Measurements from ENCODE around the gene SCG2.
"Not testable (repeated sequence)": the region's sequence is repeated elsewhere in the genome, so short reads cannot be mapped to it uniquely, and the experiment has no call there.

The SCG2 gene

DNA sequence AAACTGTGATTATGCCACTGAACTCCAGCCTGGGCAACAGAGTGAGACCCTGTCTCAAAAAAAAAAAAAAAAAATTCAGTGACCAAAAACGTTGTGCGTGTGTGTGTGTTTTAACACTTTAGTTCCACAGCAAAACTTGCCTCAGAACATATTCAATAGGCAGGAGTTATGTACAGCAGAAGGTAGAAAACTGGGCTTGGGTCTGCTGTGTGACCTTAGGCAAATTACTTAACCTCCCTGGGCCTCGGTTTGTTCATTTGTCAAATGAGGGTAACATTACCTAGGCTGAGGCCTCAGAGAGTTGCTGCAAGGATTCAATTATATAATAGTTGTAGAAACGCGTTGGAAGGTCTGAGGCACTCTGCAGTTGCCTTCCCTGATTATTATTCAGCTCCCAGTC, 10.3 kb upstream of the SCG2 start:
- no peak for FAIRE-seq

DNA sequence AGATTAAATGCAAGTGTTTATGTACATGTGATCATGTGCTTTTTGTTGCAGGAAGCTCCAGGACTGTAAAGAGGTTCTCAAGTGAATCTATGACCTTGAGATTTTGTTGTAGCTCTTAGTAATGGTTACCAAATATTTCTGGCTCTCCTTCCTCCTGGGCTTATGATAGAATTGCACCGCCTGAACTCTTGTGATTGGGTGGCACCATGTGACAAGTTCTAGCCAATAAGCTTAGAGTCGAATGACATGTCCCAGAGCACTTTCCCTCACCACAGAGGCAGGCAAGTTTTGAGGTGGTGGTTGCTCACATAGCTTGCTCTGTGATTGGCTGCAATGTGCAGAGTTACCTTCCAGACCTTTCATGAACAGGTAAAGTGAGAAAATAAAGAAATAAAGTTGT, 8.9 kb upstream of the SCG2 start:
- no peak for FAIRE-seq

GRCh38 chr2:223607476-223607875, 5.3 kb upstream of the SCG2 start:
- no peak for FAIRE-seq

GRCh38 chr2:223606946-223607345, 4.8 kb upstream of the SCG2 start:
- no peak for FAIRE-seq

GRCh38 chr2:223604231-223604630, 2.1 kb upstream of the SCG2 start:
- no peak for FAIRE-seq

- no peak for FAIRE-seq
Measured at GRCh38 chr2:223602972-223603371, 811 bp upstream of the SCG2 start.

GRCh38 chr2:223601018-223601417, 1.1 kb downstream of the SCG2 start:
- FAIRE-seq: no peak

- FAIRE-seq: no peak
Measured at GRCh38 chr2:223599640-223600380, 2.4 kb downstream of the SCG2 start.

DNA sequence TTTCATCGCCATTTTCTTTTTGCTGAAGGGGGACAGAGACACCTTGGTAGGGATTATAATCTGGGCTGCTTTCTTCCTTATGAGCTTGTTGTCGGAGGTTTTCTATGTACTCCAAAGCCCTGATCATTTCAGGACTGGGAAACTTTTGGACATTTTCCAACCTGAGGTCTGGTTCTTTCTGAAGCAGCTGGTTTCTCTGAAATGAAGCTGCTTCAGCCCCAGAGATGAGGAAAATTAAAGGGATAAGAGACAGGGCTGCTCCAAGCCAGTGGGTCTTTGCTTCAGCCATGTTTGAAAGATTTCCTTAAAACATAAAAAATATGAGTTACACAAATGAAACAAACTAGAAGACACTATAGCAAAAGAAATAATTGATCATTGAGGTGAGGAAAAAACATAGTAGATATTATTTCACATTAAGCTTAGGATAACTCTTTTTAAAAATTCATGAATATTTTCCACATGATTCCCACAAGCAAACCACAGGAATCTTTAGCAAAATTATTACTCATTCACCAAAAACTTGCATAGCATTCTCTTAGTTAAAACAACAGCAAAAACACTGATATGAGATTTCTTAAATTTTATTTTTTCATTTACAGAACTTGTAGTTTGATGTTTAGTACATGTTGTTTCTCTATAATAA, 3.0 kb downstream of the SCG2 start:
- FAIRE-seq: no peak

- FAIRE-seq: no peak
Measured at GRCh38 chr2:223597076-223597475, 5.1 kb downstream of the SCG2 start.

DNA sequence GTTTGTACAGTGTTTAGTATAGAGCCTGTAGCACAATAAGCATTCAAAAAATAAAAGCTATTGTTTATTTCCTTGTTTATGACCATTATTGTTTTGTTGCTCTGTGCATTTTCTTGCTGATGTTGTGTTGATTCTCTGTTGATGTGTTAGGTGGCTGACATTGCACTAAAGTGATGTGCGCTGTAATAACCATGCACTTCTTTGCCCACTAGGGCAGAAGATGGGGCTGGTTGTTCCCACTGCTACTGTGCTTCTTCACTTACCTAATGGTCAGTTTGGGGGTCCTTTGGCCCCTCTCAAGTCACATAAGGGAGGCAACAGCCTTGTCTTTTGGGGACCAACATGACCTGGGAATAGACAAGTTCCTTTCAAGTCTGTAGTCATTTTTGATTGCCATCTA, 6.0 kb downstream of the SCG2 start:
- no peak for FAIRE-seq

GRCh38 chr2:223594831-223595230, 7.3 kb downstream of the SCG2 start:
- FAIRE-seq: no peak

DNA sequence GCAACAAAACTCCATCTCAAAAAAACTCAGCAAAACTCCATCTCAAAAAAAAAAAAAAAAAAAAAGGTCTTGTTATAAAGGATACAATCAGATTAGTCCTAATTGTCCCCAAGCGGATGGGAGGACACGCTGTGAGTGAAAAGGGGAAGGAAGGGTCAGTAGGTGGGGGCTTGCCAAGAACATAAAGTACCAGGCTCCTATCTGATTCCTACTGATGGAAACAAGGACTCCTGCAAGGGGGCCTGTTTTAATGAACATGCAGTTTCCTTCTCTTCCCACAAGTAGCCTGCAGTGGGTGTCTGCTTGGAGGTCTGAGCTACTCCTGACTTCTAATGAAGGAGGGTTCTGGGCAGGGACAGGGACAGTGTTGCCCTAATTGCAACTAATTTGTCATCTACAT, 7.9 kb downstream of the SCG2 start:
- FAIRE-seq: no peak

DNA sequence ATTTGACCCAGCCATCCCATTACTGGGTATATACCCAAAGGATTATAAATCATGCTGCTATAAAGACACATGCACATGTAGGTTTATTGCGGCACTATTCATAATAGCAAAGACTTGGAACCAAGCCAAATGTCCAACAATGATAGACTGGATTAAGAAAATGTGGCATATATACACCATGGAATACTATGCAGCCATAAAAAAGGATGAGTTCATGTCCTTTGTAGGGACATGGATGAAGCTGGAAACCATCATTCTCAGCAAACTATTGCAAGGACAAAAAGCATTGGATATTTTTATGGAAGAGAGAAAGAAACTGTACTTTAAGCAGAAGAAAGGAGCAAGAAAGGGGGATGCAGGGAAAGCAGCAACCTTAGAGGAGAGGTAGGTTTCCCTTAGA, 9.5 kb downstream of the SCG2 start:
- not testable (repeated sequence) for FAIRE-seq

GRCh38 chr2:223591596-223591995, 10.6 kb downstream of the SCG2 start:
- no peak for FAIRE-seq

GRCh38 chr2:223590964-223591363, 11.2 kb downstream of the SCG2 start:
- FAIRE-seq: no peak

- FAIRE-seq: no peak
Measured at GRCh38 chr2:223589901-223590300, 12.3 kb downstream of the SCG2 start.

DNA sequence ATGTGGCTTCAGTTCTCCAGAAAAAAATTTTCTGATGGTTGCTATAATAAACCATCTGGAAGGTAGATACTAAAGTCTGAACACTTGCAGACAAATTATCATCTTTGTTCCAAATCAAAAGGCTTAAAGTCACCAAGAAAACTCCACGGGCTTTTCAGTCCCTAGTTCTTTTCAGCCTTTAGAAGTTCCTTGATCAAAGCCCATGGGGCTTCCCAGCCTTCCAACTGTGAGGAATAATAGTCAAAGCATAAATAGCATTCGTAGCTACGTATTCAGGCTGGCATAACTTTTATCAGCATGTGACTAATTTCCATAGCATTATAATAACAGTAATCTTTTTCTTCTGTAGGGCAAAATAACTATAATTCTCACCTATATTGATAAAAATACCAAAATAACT, 13.9 kb downstream of the SCG2 start:
- FAIRE-seq: no peak

DNA sequence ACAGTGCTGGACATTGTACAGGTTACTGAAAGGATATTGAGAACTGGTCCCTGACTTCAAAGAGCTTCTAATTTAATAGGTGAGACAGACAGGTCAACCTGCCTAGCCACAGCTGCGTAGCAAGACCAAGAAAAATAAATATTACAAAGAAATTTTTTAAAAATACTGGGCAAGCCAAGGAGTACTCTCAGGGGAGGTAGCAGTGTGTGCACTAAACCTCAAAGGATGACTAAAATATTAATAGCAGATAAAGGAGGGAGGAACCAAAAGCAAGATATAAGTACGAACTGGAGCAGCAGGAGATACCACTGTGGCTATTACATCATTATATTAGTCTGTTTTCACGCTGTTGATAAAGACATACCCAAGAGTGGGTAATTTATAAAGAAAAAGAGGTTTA, 14.9 kb downstream of the SCG2 start:
- FAIRE-seq: no peak

GRCh38 chr2:223586261-223586660, 15.9 kb downstream of the SCG2 start:
- no peak for FAIRE-seq

DNA sequence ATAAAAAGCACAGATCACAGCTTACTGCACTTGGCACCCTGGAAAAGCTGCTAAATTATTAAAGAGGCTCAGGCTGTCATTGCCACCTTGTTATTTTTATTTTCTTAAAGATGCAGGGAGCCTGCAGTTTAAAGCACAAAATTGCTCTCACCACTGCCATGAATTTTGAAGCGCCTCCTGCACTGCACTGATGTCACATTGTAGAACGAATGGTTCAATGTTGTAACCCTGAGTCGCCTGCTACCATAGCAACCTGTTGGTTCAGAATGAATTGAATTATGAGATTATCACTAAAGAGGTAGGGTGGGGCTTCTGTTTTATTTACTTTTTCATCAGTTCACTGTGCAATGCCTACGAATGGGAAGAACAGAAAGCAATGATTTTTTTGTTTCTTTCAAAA, 16.5 kb downstream of the SCG2 start:
- no peak for FAIRE-seq

DNA sequence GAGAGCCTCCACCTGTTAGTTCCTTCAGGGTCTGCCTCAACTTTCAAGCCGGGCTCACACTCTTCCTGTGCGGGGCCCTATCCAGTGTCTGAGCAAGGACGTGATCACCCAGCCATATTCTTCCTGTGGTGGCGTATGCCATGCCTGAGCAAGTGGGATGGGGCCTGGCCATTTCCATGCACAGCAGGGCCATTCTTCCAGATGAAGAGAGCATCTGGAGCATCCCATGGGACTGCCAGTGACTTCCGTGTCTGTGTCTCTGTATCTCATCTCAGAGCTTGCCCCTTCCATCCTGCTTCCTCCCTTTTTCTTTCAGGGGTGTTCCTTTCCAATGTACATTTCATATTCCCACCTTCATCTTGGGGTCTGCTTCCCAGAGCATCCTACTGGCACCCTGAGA, 20.2 kb downstream of the SCG2 start:
- FAIRE-seq: no peak

- FAIRE-seq: no peak
Measured at GRCh38 chr2:223580951-223581350, 21.2 kb downstream of the SCG2 start.

DNA sequence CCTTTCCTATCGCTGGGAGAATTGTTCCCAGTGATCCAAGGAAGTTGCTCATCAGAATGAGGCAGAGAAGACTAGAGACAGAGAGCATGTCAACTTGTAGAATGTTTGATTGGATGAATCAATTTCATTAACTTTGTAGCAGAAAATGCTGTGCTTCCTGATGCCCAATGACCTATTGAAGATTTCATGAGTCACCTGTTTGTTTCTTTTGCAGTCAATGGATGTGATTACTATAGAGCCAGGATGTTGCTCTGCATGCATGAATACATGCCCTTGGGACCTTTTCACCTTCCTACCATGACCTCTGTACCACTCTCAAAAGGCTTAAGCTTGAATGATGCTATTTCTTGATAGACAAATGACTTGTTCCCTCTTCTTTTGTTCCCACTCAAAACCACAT, 23.3 kb downstream of the SCG2 start:
- no peak for FAIRE-seq

DNA sequence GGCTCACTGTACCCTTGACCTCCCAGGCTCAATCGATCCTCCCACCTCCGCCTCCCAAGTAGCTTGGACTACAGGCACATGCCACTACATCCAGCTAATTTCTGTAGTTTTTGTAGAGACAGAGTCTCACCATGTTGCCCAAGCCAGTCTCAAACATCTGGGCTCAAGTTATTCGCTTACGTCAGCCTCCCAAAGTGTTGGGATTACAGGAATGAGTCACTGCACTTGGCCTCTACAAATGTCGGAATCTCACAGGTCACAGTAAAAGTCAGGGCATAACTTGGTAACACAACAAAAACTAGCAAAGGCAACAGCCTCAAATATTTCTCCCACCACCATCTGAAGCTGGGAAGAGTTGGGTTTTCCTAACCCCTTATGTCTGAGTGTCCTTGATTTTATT, 25.3 kb downstream of the SCG2 start:
- no peak for FAIRE-seq

All from colon (tissue), 2 donors.